Brain microvascular endothelial cell (primary cell): ENCODE data around the gene CRYBA1.

Experiments
- DNase-seq: peaks from one replicate; pipeline ENCODE4 v3.0.0-alpha.2; 2020
- H3K27ac ChIP-seq: fragments of 250-450 bp; sonication (Bioruptor Pico); 2 replicates; pipeline ENCODE4 v1.5.1; 2020; ENCODE audit warnings: mild to moderate bottlenecking, moderate library complexity
- H3K27me3 ChIP-seq: fragments of 250-450 bp; sonication (Bioruptor Pico); replicated peaks from 2 replicates; pipeline ENCODE4 v1.5.1; 2020; ENCODE audit warnings: mild to moderate bottlenecking
- H3K36me3 ChIP-seq: fragments of 250-450 bp; sonication (Bioruptor Pico); replicated peaks from 2 replicates; pipeline ENCODE4 v1.5.1; 2020; ENCODE audit warnings: mild to moderate bottlenecking
- H3K4me3 ChIP-seq: 2 replicates; pipeline ENCODE4 v1.5.1; 2011; ENCODE audit warnings: low read depth, mild to moderate bottlenecking, control low read depth, low read length, moderate library complexity
- CTCF ChIP-seq: IDR thresholded peaks from 2 replicates; pipeline ENCODE4 v1.5.1; 2011; ENCODE audit warnings: low read depth, mild to moderate bottlenecking, moderate library complexity, low read length, control low read depth, inconsistent platforms; ENCODE audit errors: missing control alignments
- in situ Hi-C: cut with HindIII; loops from 2 replicates; pipeline ENCODE4 v1.10.0; 2017; ENCODE audit warnings: low sequenced_read_pairs, low pct_ligation_motif_present

Gene CRYBA1

GRCh38 chr17:29242051-29242450 lies 4.6 kb upstream of the CRYBA1 start:
- no peak for TF ChIP-seq CTCF
- in situ Hi-C loops = no loop called here
- no peak overlapping the region for H3K27ac ChIP-seq

GRCh38 chr17:29242790-29243189 lies 3.9 kb upstream of the CRYBA1 start:
- Histone ChIP-seq H3K4me3 (no peak overlapping the region), H3K36me3 (no peaks in the 10 kb centered on the region), H3K27ac (no peak overlapping the region), H3K27me3 (no peaks in the 10 kb centered on the region)
- no peak for TF ChIP-seq CTCF
- DNase-seq = no peak
- in situ Hi-C loops = no loop called here

More at GRCh38 chr17:29242051-29242450, 4.6 kb upstream of the CRYBA1 start:
- no peaks in the 10 kb centered on the region for H3K36me3 ChIP-seq
- DNase-seq = no peak
- H3K27me3 ChIP-seq = no peaks in the 10 kb centered on the region
- no peak overlapping the region for H3K4me3 ChIP-seq

GRCh38 chr17:29243792-29244191 lies 2.9 kb upstream of the CRYBA1 start:
- in situ Hi-C loops = no loop called here
- peak; percentile 77 for TF ChIP-seq CTCF
- H3K27me3 ChIP-seq = no peaks in the 10 kb centered on the region
- H3K27ac ChIP-seq = no peak overlapping the region
- peak; percentile 66 for DNase-seq
- H3K36me3 ChIP-seq = no peaks in the 10 kb centered on the region
- no peak overlapping the region for H3K4me3 ChIP-seq

GRCh38 chr17:29245401-29245800 lies 1.3 kb upstream of the CRYBA1 start:
- H3K27me3 ChIP-seq = no peaks in the 10 kb centered on the region
- no peak overlapping the region for H3K4me3 ChIP-seq
- TF ChIP-seq CTCF = no peak
- in situ Hi-C loops = no loop called here
- no peak overlapping the region for H3K27ac ChIP-seq
- H3K36me3 ChIP-seq = no peaks in the 10 kb centered on the region
- DNase-seq = no peak

GRCh38 chr17:29247219-29247618 lies 560 bp downstream of the CRYBA1 start:
- Histone ChIP-seq H3K4me3 (no peak overlapping the region), H3K27me3 (no peaks in the 10 kb centered on the region), H3K36me3 (no peaks in the 10 kb centered on the region), H3K27ac (no peak overlapping the region)
- in situ Hi-C loops = no loop called here
- TF ChIP-seq CTCF = no peak
- DNase-seq = no peak

GRCh38 chr17:29248845-29249244 lies 2.2 kb downstream of the CRYBA1 start:
- no peaks in the 10 kb centered on the region for H3K27me3 ChIP-seq
- H3K36me3 ChIP-seq = no peaks in the 10 kb centered on the region
- H3K27ac ChIP-seq = no peak overlapping the region
- in situ Hi-C loops = no loop called here
- no peak overlapping the region for H3K4me3 ChIP-seq
- DNase-seq = no peak
- no peak for TF ChIP-seq CTCF
